Prostate gland (tissue), 2 donors: ENCODE data around the gene SLC7A14. TPM values are rescaled to one million over a fixed set of nuclear protein-coding genes. Genes with fewer than 3 reads are reported as not detected.

ENCODE experiments used
- DNase-seq: peaks from one replicate; pipeline ENCODE4 v3.0.0-alpha.2; 2019; ENCODE audit warnings: low spot score
- H3K27ac ChIP-seq, 2 donors: fragments of 200-600 bp; sonication (generic); 2 replicates each; pipeline ENCODE4 v1.5.1; 2017 to 2019
- H3K27me3 ChIP-seq: fragments of 200-600 bp; sonication (generic); replicated peaks from 2 replicates; pipeline ENCODE4 v1.5.1; 2019; ENCODE audit not compliant: insufficient read depth
- H3K36me3 ChIP-seq, 2 donors: fragments of 200-600 bp; sonication (generic); 1 replicate in 1 of 2; 2 replicates in 1 of 2; pipeline versions ENCODE4 v1.5.1 to v1.8.1; 2017 to 2019
- H3K4me1 ChIP-seq: fragments of 200-600 bp; sonication (generic); replicated peaks from 2 replicates; pipeline ENCODE4 v1.5.1; 2019
- H3K4me3 ChIP-seq, 2 donors: fragments of 200-600 bp; sonication (generic); 2 replicates each; pipeline ENCODE4 v1.5.1; 2017 to 2019
- H3K9me3 ChIP-seq: fragments of 200-600 bp; sonication (generic); 2 replicates; pipeline ENCODE4 v1.5.1; 2017
- POLR2A ChIP-seq: fragments of 450-650 bp; IDR thresholded peaks from one replicate; pipeline ENCODE4 v1.6.1; 2016; ENCODE audit warnings: antibody characterized with exemption, mild to moderate bottlenecking
- POLR2AphosphoS5 ChIP-seq: sonication (generic); formaldehyde crosslinking; IDR thresholded peaks from one replicate; pipeline ENCODE4 v1.6.1; 2017; ENCODE audit warnings: antibody characterized with exemption
- WGBS: methylation state at CpG from one replicate; pipeline ENCODE4 v1.1.5; 2018; 5-methylcytosine and 5-hydroxymethylcytosine counted together
- intact Hi-C: fragments of 100-400 bp; cut with DNase I; formaldehyde crosslinking; loops from one replicate; pipeline ENCODE4 v1.14.2; 2022
- total RNA-seq, 2 donors: library from RNA; depleted of rRNA; stranded (reverse); fragments of >200 nt; gene quantifications; one replicate each; pipeline ENCODE4 v1.1.0, GENCODE V29; 2016
- TF ChIP-seq, protein P1 (sequence below), 4 experiments: fragments of 200-600 bp in 2 of 4; fragments of 450-650 bp in 2 of 4; sonication (generic) in 2 of 4; IDR thresholded peaks; 1 replicate in 3 of 4; 2 replicates in 1 of 4; pipeline ENCODE4 v1.5.1; 2016 to 2019; ENCODE audit warnings: antibody characterized with exemption in 4 of 4, mild to moderate bottlenecking in 2 of 4, moderate library complexity in 2 of 4

Gene SLC7A14
- total RNA-seq, 2 donors from 2014 or later = 0.05 to 0.11 TPM

DNA sequence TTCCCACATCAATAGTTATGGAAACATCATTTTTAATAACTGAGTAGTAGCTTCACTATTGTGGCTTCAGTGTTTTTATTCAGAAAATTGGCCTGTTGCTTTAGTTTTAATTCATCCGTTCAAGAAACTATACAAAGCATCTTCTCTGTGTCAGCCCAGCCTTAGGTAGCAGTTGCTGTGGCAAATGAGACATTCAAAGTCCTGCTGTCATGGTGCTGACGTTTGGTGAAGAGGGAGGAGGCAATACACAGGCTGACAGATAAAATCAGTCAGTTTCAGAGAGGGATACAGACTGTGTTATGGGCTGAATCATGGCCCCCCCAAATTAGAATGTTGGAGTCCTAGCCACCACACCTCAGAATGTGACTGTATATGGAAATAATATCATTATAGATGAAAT, 56.5 kb downstream of the SLC7A14 start:
- TF ChIP-seq POLR2A = no peak
- TF ChIP-seq, protein P1, sequence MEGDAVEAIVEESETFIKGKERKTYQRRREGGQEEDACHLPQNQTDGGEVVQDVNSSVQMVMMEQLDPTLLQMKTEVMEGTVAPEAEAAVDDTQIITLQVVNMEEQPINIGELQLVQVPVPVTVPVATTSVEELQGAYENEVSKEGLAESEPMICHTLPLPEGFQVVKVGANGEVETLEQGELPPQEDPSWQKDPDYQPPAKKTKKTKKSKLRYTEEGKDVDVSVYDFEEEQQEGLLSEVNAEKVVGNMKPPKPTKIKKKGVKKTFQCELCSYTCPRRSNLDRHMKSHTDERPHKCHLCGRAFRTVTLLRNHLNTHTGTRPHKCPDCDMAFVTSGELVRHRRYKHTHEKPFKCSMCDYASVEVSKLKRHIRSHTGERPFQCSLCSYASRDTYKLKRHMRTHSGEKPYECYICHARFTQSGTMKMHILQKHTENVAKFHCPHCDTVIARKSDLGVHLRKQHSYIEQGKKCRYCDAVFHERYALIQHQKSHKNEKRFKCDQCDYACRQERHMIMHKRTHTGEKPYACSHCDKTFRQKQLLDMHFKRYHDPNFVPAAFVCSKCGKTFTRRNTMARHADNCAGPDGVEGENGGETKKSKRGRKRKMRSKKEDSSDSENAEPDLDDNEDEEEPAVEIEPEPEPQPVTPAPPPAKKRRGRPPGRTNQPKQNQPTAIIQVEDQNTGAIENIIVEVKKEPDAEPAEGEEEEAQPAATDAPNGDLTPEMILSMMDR (IDR thresholded peaks at IDR 0.05) = no peak
- no peak for TF ChIP-seq POLR2AphosphoS5
- no peaks in the 10 kb centered on the region for H3K36me3 ChIP-seq
- intact Hi-C loops = no loop called here
- H3K27me3 ChIP-seq = no peaks in the 10 kb centered on the region
- H3K9me3 ChIP-seq = no peaks in the 10 kb centered on the region
- H3K27ac ChIP-seq = no peak overlapping the region
- no peak overlapping the region for H3K4me3 ChIP-seq
- H3K4me1 ChIP-seq = no peaks in the 10 kb centered on the region
- 37% methylated on average over 2 of the region's 2 CpGs for WGBS
- DNase-seq = no peak

DNA sequence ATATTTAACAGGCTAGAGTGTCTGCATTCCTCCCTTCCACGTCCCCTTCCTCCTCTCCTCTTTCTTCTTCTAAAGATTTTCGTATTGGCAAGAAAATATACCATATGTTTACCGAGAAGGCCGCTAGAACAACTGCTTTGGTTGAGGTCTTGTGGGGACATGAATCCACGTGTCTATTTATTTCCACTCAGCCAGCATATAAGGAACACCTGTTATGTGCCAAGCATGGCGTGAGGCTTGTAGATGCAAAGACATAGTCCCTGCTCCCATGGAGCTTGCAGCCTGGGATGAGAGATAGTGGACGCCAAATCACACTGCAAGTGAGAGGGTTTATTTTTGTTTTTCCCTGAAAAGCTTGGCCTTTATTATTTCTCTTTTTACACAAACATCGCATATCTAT, 57.1 kb downstream of the SLC7A14 start:
- DNase-seq = no peak
- Histone ChIP-seq H3K36me3 (no peaks in the 10 kb centered on the region), H3K27ac (no peak overlapping the region), H3K4me3 (no peak overlapping the region), H3K4me1 (no peaks in the 10 kb centered on the region), H3K27me3 (no peaks in the 10 kb centered on the region), H3K9me3 (no peaks in the 10 kb centered on the region)
- no peak for TF ChIP-seq POLR2A
- TF ChIP-seq, protein P1 (IDR thresholded peaks at IDR 0.05) = no peak
- TF ChIP-seq POLR2AphosphoS5 = no peak
- WGBS = 33% methylated on average over 8 of the region's 8 CpGs
- intact Hi-C loops = no loop called here

DNA sequence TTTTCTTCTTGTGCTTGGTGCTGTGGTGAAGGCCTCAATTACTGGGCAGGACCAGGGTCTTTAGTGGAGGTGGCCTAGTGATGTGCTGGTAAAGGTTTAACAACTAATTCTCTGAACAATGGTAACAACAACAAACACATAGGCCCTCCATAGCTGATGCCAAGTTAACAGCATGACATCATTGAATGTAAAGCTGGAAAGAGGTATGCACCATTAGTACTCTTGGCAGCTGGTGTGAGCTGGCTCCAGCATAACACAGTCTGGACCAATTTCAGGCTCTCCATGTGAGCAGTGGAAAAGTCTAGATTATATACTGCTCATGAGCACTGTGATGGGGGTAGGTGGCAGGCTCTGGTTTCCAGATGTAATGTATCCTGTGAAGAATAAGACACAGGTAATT, 61.8 kb downstream of the SLC7A14 start:
- TF ChIP-seq POLR2AphosphoS5 = no peak
- TF ChIP-seq, protein P1 (IDR thresholded peaks at IDR 0.05) = no peak
- no peak for TF ChIP-seq POLR2A
- H3K4me1 ChIP-seq = no peaks in the 10 kb centered on the region
- no peak for DNase-seq
- H3K27me3 ChIP-seq = no peaks in the 10 kb centered on the region
- intact Hi-C loops = no loop called here
- no peaks in the 10 kb centered on the region for H3K9me3 ChIP-seq
- no peak overlapping the region for H3K4me3 ChIP-seq
- no peaks in the 10 kb centered on the region for H3K36me3 ChIP-seq
- no peak overlapping the region for H3K27ac ChIP-seq

DNA sequence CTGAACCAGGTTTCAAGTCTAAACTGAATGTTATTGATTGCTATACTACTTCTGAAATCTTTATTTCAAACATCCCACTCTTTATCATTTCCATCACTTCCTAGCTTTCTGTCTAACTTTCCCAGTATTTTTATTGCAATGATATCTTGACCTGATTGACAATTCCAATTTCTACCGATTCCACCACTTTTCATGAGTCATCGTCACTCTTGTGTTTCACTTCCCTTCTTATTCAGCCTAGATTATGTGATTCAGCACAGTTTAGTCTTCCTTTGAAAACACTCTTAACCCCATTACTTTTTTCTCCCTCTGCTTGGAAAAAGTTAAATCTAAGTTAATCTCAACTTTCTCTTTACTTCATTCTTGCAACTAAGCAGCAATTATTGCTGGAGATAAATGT, 62.6 kb downstream of the SLC7A14 start:
- H3K27me3 ChIP-seq = no peaks in the 10 kb centered on the region
- TF ChIP-seq, protein P1 (IDR thresholded peaks at IDR 0.05) = no peak
- TF ChIP-seq POLR2AphosphoS5 (no peak), POLR2A (no peak)
- H3K36me3 ChIP-seq = no peaks in the 10 kb centered on the region
- H3K27ac ChIP-seq = no peak overlapping the region
- H3K4me3 ChIP-seq = no peak overlapping the region
- no peak for DNase-seq
- no peaks in the 10 kb centered on the region for H3K4me1 ChIP-seq
- intact Hi-C loops = no loop called here
- no peaks in the 10 kb centered on the region for H3K9me3 ChIP-seq
- 76% methylated on average over 2 of the region's 2 CpGs for whole genome bisulfite sequencing

DNA sequence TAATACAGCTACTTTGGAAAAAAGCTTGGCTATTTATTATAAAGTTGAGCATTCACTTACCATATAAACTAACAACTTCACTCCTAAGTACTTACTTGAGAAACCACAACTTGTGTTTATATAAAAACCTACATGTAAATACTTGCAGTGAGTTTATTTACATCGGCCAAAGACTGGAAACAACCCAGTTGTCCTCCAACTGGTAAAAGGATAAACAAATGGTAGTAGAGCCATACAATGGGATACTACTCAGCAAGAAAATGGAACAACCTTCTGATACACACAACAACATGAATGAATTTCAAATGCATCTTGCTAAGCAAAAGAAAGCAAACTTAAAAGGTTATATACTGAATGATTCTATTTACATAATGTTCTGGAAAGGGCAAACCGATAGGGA, 63.7 kb downstream of the SLC7A14 start:
- no peaks in the 10 kb centered on the region for H3K27me3 ChIP-seq
- no peak for DNase-seq
- intact Hi-C loops = no loop called here
- H3K27ac ChIP-seq = no peak overlapping the region
- WGBS = 51% methylated on average over 2 of the region's 2 CpGs
- H3K4me1 ChIP-seq = no peaks in the 10 kb centered on the region
- no peaks in the 10 kb centered on the region for H3K9me3 ChIP-seq
- no peak overlapping the region for H3K4me3 ChIP-seq
- no peaks in the 10 kb centered on the region for H3K36me3 ChIP-seq
- TF ChIP-seq, protein P1 (IDR thresholded peaks at IDR 0.05) = no peak
- no peak for TF ChIP-seq POLR2AphosphoS5
- no peak for TF ChIP-seq POLR2A
